ENCODE data around the gene TRAPPC11. TPM values are rescaled to one million over a fixed set of nuclear protein-coding genes. Genes with fewer than 3 reads are reported as not detected.

TRAPPC11 gene
- polyA plus RNA-seq, 1 of the 3 experiments (the other 2 are of a cell fraction) = 18.8 TPM

GRCh38 chr4:183621875-183622274 is 37.2 kb upstream of the TRAPPC11 start:
- H3K4me1 ChIP-seq (ENCODE audit: control insufficient read depth in 1 of 2, insufficient read depth in 2 of 2, low read depth in 1 of 2, low read length in 1 of 2) = peaks cover 0 to 5% of the 10 kb centered on the region in 2 experiments; a peak in 1 of 4 replicates
- no peak overlapping the region for H2AFZ ChIP-seq (ENCODE audit: low read depth)
- no peaks in the 10 kb centered on the region for H3K79me2 ChIP-seq (ENCODE audit: insufficient read depth)
- no peak for DNase-seq
- no peaks in the 10 kb centered on the region for H3K9me2 ChIP-seq
- CTCF ChIA-PET = no interaction called here
- no peaks in the 10 kb centered on the region for H3K27me3 ChIP-seq (ENCODE audit: insufficient read depth)
- POLR2A ChIA-PET = no interaction called here
- H3K4me2 ChIP-seq = no peak overlapping the region
- no peaks in the 10 kb centered on the region for H3F3A ChIP-seq (replicated peaks; ENCODE audit: insufficient read depth)
- H3K9ac ChIP-seq = no peak overlapping the region
- H3K9me3 ChIP-seq = no peaks in the 10 kb centered on the region
- H3K27ac ChIP-seq (ENCODE audit: low read depth in 2 of 2, low read length in 1 of 2) = no peak overlapping the region
- H4K20me1 ChIP-seq (ENCODE audit: insufficient read depth) = no peaks in the 10 kb centered on the region
- TF ChIP-seq PBX3 (IDR thresholded peaks at IDR 0.05) (no peak), FOSL2 (IDR thresholded peaks at IDR 0.05; ENCODE audit: borderline replicate concordance, low read depth) (no peak), RCOR1 (IDR thresholded peaks at IDR 0.05; ENCODE audit: low read length) (no peak), FOXJ3 (CRISPR knock-in tag; IDR thresholded peaks at IDR 0.05) (no peak), POLR2AphosphoS5 (IDR thresholded peaks at IDR 0.05; ENCODE audit: low read depth, low read length) (no peak), IRF3 (IDR thresholded peaks at IDR 0.05; ENCODE audit: low read depth, low read length) (no peak), USF2 (IDR thresholded peaks at IDR 0.05; ENCODE audit: borderline replicate concordance, low read depth, low read length) (no peak), RAD21 (IDR thresholded peaks at IDR 0.05; ENCODE audit: low read length) (no peak), MXI1 (IDR thresholded peaks at IDR 0.05; ENCODE audit: low read depth, low read length) (no peak), ELF1 (IDR thresholded peaks at IDR 0.05) (no peak), TAF1 (IDR thresholded peaks at IDR 0.05; ENCODE audit: borderline replicate concordance, low read depth, low read length) (no peak), YY1 (IDR thresholded peaks at IDR 0.05; ENCODE audit: low read depth) (no peak), RXRA (IDR thresholded peaks at IDR 0.05; ENCODE audit: borderline replicate concordance, low read depth) (no peak), EP300 (IDR thresholded peaks at IDR 0.05; ENCODE audit: borderline replicate concordance in 1 of 2, low read depth in 1 of 2, low read length in 1 of 2) (no peak), TCF12 (IDR thresholded peaks at IDR 0.05) (no peak)
- TF ChIP-seq, protein P1, sequence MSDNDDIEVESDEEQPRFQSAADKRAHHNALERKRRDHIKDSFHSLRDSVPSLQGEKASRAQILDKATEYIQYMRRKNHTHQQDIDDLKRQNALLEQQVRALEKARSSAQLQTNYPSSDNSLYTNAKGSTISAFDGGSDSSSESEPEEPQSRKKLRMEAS (IDR thresholded peaks at IDR 0.05; ENCODE audit: low read depth) = no peak
- H3K36me3 ChIP-seq (replicated peaks in 1 of 2; ENCODE audit: control insufficient read depth in 1 of 2, insufficient read depth in 2 of 2, low read length in 1 of 2) = no peaks in the 10 kb centered on the region
- WGBS (ENCODE audit: low lambda C conversion rate) = 89% methylated on average over 1 of the region's 1 CpG
- no peak overlapping the region for H3K4me3 ChIP-seq (ENCODE audit: low read depth in 2 of 2, low read length in 1 of 2)

- ChIA-PET POLR2A (no interaction called here), CTCF (no interaction called here)
- Histone ChIP-seq H3K9ac (no peak overlapping the region), H3K4me3 (ENCODE audit: low read depth in 2 of 2, low read length in 1 of 2) (no peak overlapping the region), H3K4me1 (ENCODE audit: control insufficient read depth in 1 of 2, insufficient read depth in 2 of 2, low read depth in 1 of 2, low read length in 1 of 2) (no peaks in the 10 kb centered on the region), H3K27me3 (ENCODE audit: insufficient read depth) (no peaks in the 10 kb centered on the region), H3K9me2 (no peaks in the 10 kb centered on the region), H3K36me3 (replicated peaks in 1 of 2; ENCODE audit: control insufficient read depth in 1 of 2, insufficient read depth in 2 of 2, low read length in 1 of 2) (no peaks in the 10 kb centered on the region), H3F3A (replicated peaks; ENCODE audit: insufficient read depth) (no peaks in the 10 kb centered on the region), H3K4me2 (no peak overlapping the region), H3K27ac (ENCODE audit: low read depth in 2 of 2, low read length in 1 of 2) (no peak overlapping the region), H2AFZ (ENCODE audit: low read depth) (no peak overlapping the region), H3K79me2 (ENCODE audit: insufficient read depth) (no peaks in the 10 kb centered on the region), H3K9me3 (no peaks in the 10 kb centered on the region), H4K20me1 (ENCODE audit: insufficient read depth) (no peaks in the 10 kb centered on the region)
- WGBS (ENCODE audit: low lambda C conversion rate) = 75% methylated on average over 6 of the region's 6 CpGs
- no peak for DNase-seq
- no peak for TF ChIP-seq GATA2 (CRISPR knock-in tag; IDR thresholded peaks at IDR 0.05)
- TF ChIP-seq ELF1 (IDR thresholded peaks at IDR 0.05) = no peak
- no peak for TF ChIP-seq RFX5 (IDR thresholded peaks at IDR 0.05; ENCODE audit: low read length)
- TF ChIP-seq SMC3 (IDR thresholded peaks at IDR 0.05; ENCODE audit: low read depth, low read length) = no peak
- TF ChIP-seq, protein P2, sequence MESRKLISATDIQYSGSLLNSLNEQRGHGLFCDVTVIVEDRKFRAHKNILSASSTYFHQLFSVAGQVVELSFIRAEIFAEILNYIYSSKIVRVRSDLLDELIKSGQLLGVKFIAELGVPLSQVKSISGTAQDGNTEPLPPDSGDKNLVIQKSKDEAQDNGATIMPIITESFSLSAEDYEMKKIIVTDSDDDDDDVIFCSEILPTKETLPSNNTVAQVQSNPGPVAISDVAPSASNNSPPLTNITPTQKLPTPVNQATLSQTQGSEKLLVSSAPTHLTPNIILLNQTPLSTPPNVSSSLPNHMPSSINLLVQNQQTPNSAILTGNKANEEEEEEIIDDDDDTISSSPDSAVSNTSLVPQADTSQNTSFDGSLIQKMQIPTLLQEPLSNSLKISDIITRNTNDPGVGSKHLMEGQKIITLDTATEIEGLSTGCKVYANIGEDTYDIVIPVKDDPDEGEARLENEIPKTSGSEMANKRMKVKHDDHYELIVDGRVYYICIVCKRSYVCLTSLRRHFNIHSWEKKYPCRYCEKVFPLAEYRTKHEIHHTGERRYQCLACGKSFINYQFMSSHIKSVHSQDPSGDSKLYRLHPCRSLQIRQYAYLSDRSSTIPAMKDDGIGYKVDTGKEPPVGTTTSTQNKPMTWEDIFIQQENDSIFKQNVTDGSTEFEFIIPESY (IDR thresholded peaks at IDR 0.05; ENCODE audit: borderline replicate concordance, low read depth) = no peak
- TF ChIP-seq GABPA (IDR thresholded peaks at IDR 0.05; ENCODE audit: low read depth) = no peak
Measured at GRCh38 chr4:183624548-183624947, 34.5 kb upstream of the TRAPPC11 start.
